IMR-90 (cell line): ENCODE measurements around the gene SPATS2L. TPM values are rescaled to one million over a fixed set of nuclear protein-coding genes. Genes with fewer than 3 reads are reported as not detected.

Source experiments
- ATAC-seq: fragments of 200-7000 bp; cut with Tn5 transposase; 2 replicates; pipeline ENCODE4 v1.9.1; 2020; ENCODE audit warnings: low read depth, mild to moderate bottlenecking, moderate library complexity
- BruUV-seq: library from RNA; stranded (reverse); fragments of 400-500 nt; replicated peaks from 2 replicates; lab custom pipeline; 2021; lab: Mats Ljungman, UMichigan
- CTCF ChIA-PET: fragments of 300-600 bp; formaldehyde crosslinking; extraction: SDS; loops from one replicate; lab custom pipeline; 2021; ENCODE audit warnings: antibody characterized with exemption; lab: Yijun Ruan, JAX
- POLR2A ChIA-PET: fragments of 300-600 bp; sonication (Branson Sonifier 250); formaldehyde crosslinking; loops from one replicate; lab custom pipeline; 2022; ENCODE audit warnings: antibody characterized with exemption; ENCODE audit not compliant: unreplicated experiment; lab: Charles Lee
- DNase-seq: peaks from one replicate; pipeline ENCODE4 v3.0.0; 2013
- H2AFZ ChIP-seq: replicated peaks from 2 replicates; pipeline ENCODE3; 2013; ENCODE audit warnings: low read length, mild to moderate bottlenecking; ENCODE audit not compliant: poor library complexity
- H2AK5ac ChIP-seq: 2 replicates; pipeline ENCODE4 v1.6.1; 2013; ENCODE audit warnings: low read depth, low read length, inconsistent platforms
- H2AK9ac ChIP-seq: replicated peaks from 2 replicates; pipeline ENCODE3; 2013; ENCODE audit warnings: mild to moderate bottlenecking, low read depth, low read length, moderate library complexity; ENCODE audit not compliant: poor library complexity
- H2BK120ac ChIP-seq: 2 replicates; pipeline ENCODE4 v1.6.1; 2013; ENCODE audit warnings: low read depth, low read length, inconsistent platforms
- H2BK15ac ChIP-seq: 3 replicates; pipeline ENCODE4 v1.6.1; 2013; ENCODE audit warnings: low read depth, low read length, inconsistent platforms
- H2BK20ac ChIP-seq: 2 replicates; pipeline ENCODE4 v1.6.1; 2013; ENCODE audit warnings: low read depth, mild to moderate bottlenecking, inconsistent platforms, low read length, moderate library complexity
- H2BK5ac ChIP-seq: 2 replicates; pipeline ENCODE4 v1.6.1; 2013; ENCODE audit warnings: mild to moderate bottlenecking, low read depth, low read length, inconsistent platforms; ENCODE audit not compliant: poor library complexity, severe bottlenecking
- H3K14ac ChIP-seq: replicated peaks from 2 replicates; pipeline ENCODE4 v1.6.1; 2013; ENCODE audit warnings: low read depth, low read length, inconsistent platforms
- H3K18ac ChIP-seq: 2 replicates; pipeline ENCODE4 v1.6.1; 2013; ENCODE audit warnings: low read depth, low read length, control low read depth
- H3K23ac ChIP-seq: 2 replicates; pipeline ENCODE4 v1.6.1; 2013; ENCODE audit warnings: low read depth, low read length, inconsistent platforms
- H3K27ac ChIP-seq: 2 replicates; pipeline ENCODE4 v1.5.1; 2013; ENCODE audit warnings: mild to moderate bottlenecking, control low read depth, low read length; ENCODE audit not compliant: insufficient read depth
- H3K27me3 ChIP-seq: 2 replicates; pipeline ENCODE4 v1.6.1; 2013; ENCODE audit warnings: low read length; ENCODE audit not compliant: control insufficient read depth, insufficient read depth
- H3K36me3 ChIP-seq: 2 replicates; pipeline ENCODE4 v1.6.1; 2013; ENCODE audit warnings: low read length, mixed read lengths; ENCODE audit not compliant: control insufficient read depth, insufficient read depth
- H3K4ac ChIP-seq: 2 replicates; pipeline ENCODE4 v1.6.1; 2013; ENCODE audit warnings: low read depth, low read length, inconsistent platforms
- H3K4me1 ChIP-seq: 2 replicates; pipeline ENCODE4 v1.6.1; 2013; ENCODE audit warnings: low read length, mixed read lengths; ENCODE audit not compliant: control insufficient read depth, insufficient read depth
- H3K4me2 ChIP-seq: 2 replicates; pipeline ENCODE4 v1.6.1; 2013; ENCODE audit warnings: low read depth, mild to moderate bottlenecking, control low read depth, low read length, moderate library complexity
- H3K4me3 ChIP-seq: 2 replicates; pipeline ENCODE4 v1.5.1; 2013; ENCODE audit warnings: low read depth, mild to moderate bottlenecking, control low read depth, low read length, moderate library complexity; ENCODE audit not compliant: insufficient read depth
- H3K56ac ChIP-seq: 2 replicates; pipeline ENCODE4 v1.6.1; 2013; ENCODE audit warnings: low read length, inconsistent platforms; ENCODE audit not compliant: insufficient read depth; ENCODE audit errors: extremely low read depth
- H3K79me1 ChIP-seq, 2 experiments: 2 replicates each; pipeline ENCODE4 v1.6.1; 2013; ENCODE audit warnings: low read length in 2 of 2, inconsistent platforms in 1 of 2, low read depth in 1 of 2
- H3K9ac ChIP-seq: 2 replicates; pipeline ENCODE4 v1.6.1; 2013; ENCODE audit warnings: low read depth, low read length, control low read depth
- H3K9me1 ChIP-seq: 2 replicates; pipeline ENCODE4 v1.6.1; 2013; ENCODE audit warnings: low read length, inconsistent platforms; ENCODE audit not compliant: insufficient read depth
- H3K9me3 ChIP-seq: 2 replicates; pipeline ENCODE4 v1.6.1; 2013; ENCODE audit warnings: low read length; ENCODE audit not compliant: control insufficient read depth, insufficient read depth
- H4K20me1 ChIP-seq: 2 replicates; pipeline ENCODE4 v1.6.1; 2013; ENCODE audit warnings: low read length, inconsistent platforms; ENCODE audit not compliant: insufficient read depth
- H4K5ac ChIP-seq: 2 replicates; pipeline ENCODE4 v1.6.1; 2013; ENCODE audit warnings: mild to moderate bottlenecking, low read depth, low read length, control low read depth
- H4K8ac ChIP-seq, 2 experiments: 2 replicates each; pipeline ENCODE4 v1.6.1; 2013; ENCODE audit warnings: low read depth in 2 of 2, low read length in 2 of 2, control low read depth in 1 of 2, inconsistent platforms in 1 of 2
- H4K91ac ChIP-seq: 2 replicates; pipeline ENCODE4 v1.6.1; 2013; ENCODE audit warnings: low read depth, low read length, inconsistent platforms; ENCODE audit not compliant: insufficient read depth
- CEBPB ChIP-seq: IDR thresholded peaks from 2 replicates; pipeline ENCODE4 v1.6.1; 2012; ENCODE audit warnings: low read depth, low read length, improper control_type of control experiment
- RAD21 ChIP-seq: IDR thresholded peaks from 2 replicates; pipeline ENCODE4 v1.6.1; 2012; ENCODE audit warnings: low read length, improper control_type of control experiment
- WGBS, 2 experiments: methylation state at CpG; one replicate each; pipeline versions ENCODE4 v1.1.5 to v1.1.7; 2013; ENCODE audit warnings: missing lambda C conversion rate in 2 of 2; ENCODE audit not compliant: insufficient read length in 1 of 2; ENCODE audit errors: extremely low coverage in 2 of 2; 5-methylcytosine and 5-hydroxymethylcytosine counted together
- dilution Hi-C: fragments of 300-500 bp; cut with HindIII; formaldehyde crosslinking; loops from one replicate; pipeline ENCODE4 v1.14.3; 2018; ENCODE audit warnings: low sequenced_read_pairs; ENCODE audit not compliant: unreplicated experiment
- in situ Hi-C: fragments of 300-500 bp; cut with MboI; formaldehyde crosslinking; loops from 3 replicates; pipeline ENCODE4 v1.14.3; 2019; ENCODE audit warnings: low sequenced_read_pairs, inconsistent platforms, mixed read lengths
- intact Hi-C: fragments of 100-400 bp; cut with micrococcal nuclease; formaldehyde crosslinking; loops from 2 replicates; pipeline ENCODE4 v1.10.0; 2022
- polyA plus RNA-seq, 3 experiments: library from polyadenylated mRNA; depleted of rRNA; stranded (reverse); fragments of >200 nt; gene quantifications; 2 replicates each; pipeline ENCODE4 v1.2.3, GENCODE V29; 2012; ENCODE audit warnings: low replicate concordance in 1 of 3
- total RNA-seq: library from RNA; depleted of rRNA; stranded (reverse); fragments of >200 nt; gene quantifications from 2 replicates; pipeline ENCODE4 v1.2.3, GENCODE V29; 2012

Gene SPATS2L
- total and polyA plus RNA-seq, 2 of the 4 experiments (the other 2 are of a cell fraction), result 118 to 155 TPM

- no TSS peak for BruUV-seq
- Histone ChIP-seq H2AK9ac (no peak overlapping the region), H4K8ac (peak overlapping the region; percentile 6 to 12; a peak in 2 of 4 replicates), H3K4me2 (peak overlapping the region; percentile 41; the same call in 1 of the 2 replicates), H2BK20ac (peak overlapping the region; percentile 16), H4K5ac (no peak overlapping the region), H3K4me3 (no peak overlapping the region), H3K9me3 (no peaks in the 10 kb centered on the region; the same call in 1 of the 2 replicates), H3K56ac (0 out of 2 replicates have a peak overlapping the region, but pooled peaks have one; percentile 3), H3K23ac (peak overlapping the region; percentile 62; the same call in 1 of the 2 replicates), H3K27ac (0 out of 2 replicates have a peak overlapping the region, but pooled peaks have one; percentile 1), H3K9me1 (peaks cover 6% of the 10 kb centered on the region), H3K79me1 (peaks cover 44 to 60% of the 10 kb centered on the region in 2 experiments), H3K4ac (peak overlapping the region; percentile 10), H3K27me3 (no peaks in the 10 kb centered on the region), H3K9ac (no peak overlapping the region), H3K18ac (no peak overlapping the region), H2BK5ac (peak overlapping the region; percentile 83), H3K14ac (peak overlapping the region; percentile 0; the same call in 1 of the 2 replicates), H2AK5ac (peak overlapping the region; percentile 68; the same call in 1 of the 2 replicates), H3K36me3 (peaks cover 7% of the 10 kb centered on the region), H2BK15ac (peak overlapping the region; percentile 62; the same call in 2 of the 3 replicates), H2AFZ (no peak overlapping the region), H3K4me1 (peaks cover 10% of the 10 kb centered on the region), H2BK120ac (peak overlapping the region; percentile 16; the same call in 1 of the 2 replicates), H4K20me1 (no peaks in the 10 kb centered on the region), H4K91ac (peak overlapping the region; percentile 17; the same call in 1 of the 2 replicates)
- ChIA-PET CTCF (no interaction called here), POLR2A (no interaction called here)
- ATAC-seq, result no peak
- intact Hi-C loops (no loop called here), dilution Hi-C loops (no loop called here), in situ Hi-C loops (no loop called here)
- TF ChIP-seq CEBPB, result peak; percentile 64
- no peak for TF ChIP-seq RAD21
- peak; percentile 39 for DNase-seq
- no CpG with 5 or more reads among the region's 2 CpGs for WGBS, 2 experiments
Measured at GRCh38 chr2:200396781-200397242, 90.3 kb downstream of the SPATS2L start.
